Measurements from ENCODE around the gene TSPAN9.

The TSPAN9 gene

GRCh38 chr12:3069714-3070113, 7.5 kb upstream of the TSPAN9 start:
- no peak for TF ChIP-seq CTCF (IDR thresholded peaks at IDR 0.05; ENCODE audit: low read depth, low read length)
- DNase-seq (ENCODE audit: extremely low read depth, low read depth) = no peak

GRCh38 chr12:3071107-3071506, 6.1 kb upstream of the TSPAN9 start:
- DNase-seq (ENCODE audit: extremely low read depth, low read depth) = no peak

GRCh38 chr12:3071710-3072109, 5.5 kb upstream of the TSPAN9 start:
- no peak for TF ChIP-seq CTCF (IDR thresholded peaks at IDR 0.05; ENCODE audit: low read depth, low read length)
- no peak for DNase-seq (ENCODE audit: extremely low read depth, low read depth)

More at GRCh38 chr12:3071107-3071506, 6.1 kb upstream of the TSPAN9 start:
- no peak for TF ChIP-seq CTCF (IDR thresholded peaks at IDR 0.05; ENCODE audit: low read depth, low read length)

GRCh38 chr12:3073438-3074250, 3.5 kb upstream of the TSPAN9 start:
- no peak; the same call in none of the 2 replicates for TF ChIP-seq CTCF (IDR thresholded peaks at IDR 0.05; ENCODE audit: low read depth, low read length)
- peak; percentile 70 for DNase-seq (ENCODE audit: extremely low read depth, low read depth)

- DNase-seq (ENCODE audit: extremely low read depth, low read depth) = no peak
- no peak for TF ChIP-seq CTCF (IDR thresholded peaks at IDR 0.05; ENCODE audit: low read depth, low read length)
These were observed 1.9 kb upstream of the TSPAN9 start for GRCh38 chr12:3075315-3075714.

GRCh38 chr12:3077572-3078081, 448 bp downstream of the TSPAN9 start:
- no peak for DNase-seq (ENCODE audit: extremely low read depth, low read depth)
- no peak for TF ChIP-seq CTCF (IDR thresholded peaks at IDR 0.05; ENCODE audit: low read depth, low read length)

- DNase-seq (ENCODE audit: extremely low read depth, low read depth) = no peak
- TF ChIP-seq CTCF (IDR thresholded peaks at IDR 0.05; ENCODE audit: low read depth, low read length) = no peak
These were observed 1.1 kb downstream of the TSPAN9 start for GRCh38 chr12:3078086-3078820.
